Daoy (cell line): Measurements from ENCODE around the gene TRPC4. TPM values are rescaled to one million over a fixed set of nuclear protein-coding genes. Genes with fewer than 3 reads are reported as not detected.

Source experiments
- DNase-seq: peaks from one replicate; pipeline ENCODE4 v3.0.0-alpha.2; 2015; ENCODE audit warnings: low read depth
- total RNA-seq: library from RNA; depleted of rRNA; stranded (reverse); fragments of >200 nt; shearing (Covaris generic); gene quantifications from 2 replicates; pipeline ENCODE4 v1.2.3, GENCODE V29; 2014; rRNA removed

The TRPC4 gene
- 0.34 TPM in 1 of 2 replicates, not detected in the other for total RNA-seq

DNA sequence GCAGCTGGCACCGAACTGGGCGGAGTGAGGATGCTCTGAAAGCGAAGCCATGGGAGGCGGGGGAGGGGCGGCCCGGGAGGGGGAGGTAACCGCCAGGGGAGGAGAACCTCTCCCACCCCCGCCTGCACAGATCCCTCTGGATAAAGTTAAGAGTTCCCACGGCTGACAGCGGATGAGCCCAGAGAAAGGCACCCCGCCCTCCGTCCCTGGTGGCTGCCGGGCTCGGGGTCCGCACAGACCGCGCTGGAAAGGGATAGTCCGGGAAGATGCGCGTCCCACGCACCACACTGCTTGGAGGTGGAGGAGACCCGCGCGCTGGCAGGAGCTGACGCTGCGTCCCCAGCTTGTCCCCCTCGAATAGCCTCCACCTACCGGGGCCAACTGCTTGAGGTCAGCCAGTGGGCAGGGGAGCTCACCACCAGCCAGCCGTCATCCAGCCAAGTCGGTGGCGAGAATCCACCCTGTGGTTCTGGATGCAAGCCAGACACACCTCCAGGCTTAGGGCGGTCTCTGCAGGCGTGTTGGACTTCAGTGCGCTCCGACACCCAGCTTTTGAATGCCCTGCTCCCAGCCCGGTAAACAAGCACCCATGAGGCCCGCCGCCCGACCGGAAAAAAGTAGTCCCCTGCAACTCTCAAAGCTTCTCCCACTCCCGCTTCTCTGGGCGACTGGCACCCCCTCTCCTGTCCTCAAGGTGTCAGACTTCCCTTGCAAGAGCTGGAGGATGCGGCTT, at the start of gene TRPC4:
Gene TRPC4 (minus strand): TSS at position 17 of the 733 bp plus-strand sequence. CDS start 86,439 bp downstream, outside the sequence.
- peak; percentile 6 for DNase-seq

DNA sequence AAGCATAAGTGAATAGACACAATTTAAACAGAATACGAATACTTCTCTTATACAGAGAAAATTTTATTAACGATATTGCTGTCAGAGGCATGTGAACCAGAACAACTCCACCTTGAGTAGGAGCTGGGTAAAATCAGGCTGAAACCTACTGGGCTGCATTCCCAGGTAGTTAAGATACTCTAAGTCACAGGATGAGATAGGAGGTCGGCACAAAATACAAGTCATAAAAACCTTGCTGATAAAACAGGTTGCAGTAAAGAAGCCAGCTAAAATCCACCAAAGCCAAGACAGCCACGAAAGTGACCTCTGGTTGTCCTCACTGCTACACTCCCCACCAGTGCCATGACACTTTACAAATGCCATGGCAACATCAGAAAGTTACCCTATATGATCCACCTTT, 49.2 kb upstream of the TRPC4 start:
- DNase-seq: no peak

GRCh38 chr13:37918116-37918714, 48.6 kb upstream of the TRPC4 start:
- no peak for DNase-seq

DNA sequence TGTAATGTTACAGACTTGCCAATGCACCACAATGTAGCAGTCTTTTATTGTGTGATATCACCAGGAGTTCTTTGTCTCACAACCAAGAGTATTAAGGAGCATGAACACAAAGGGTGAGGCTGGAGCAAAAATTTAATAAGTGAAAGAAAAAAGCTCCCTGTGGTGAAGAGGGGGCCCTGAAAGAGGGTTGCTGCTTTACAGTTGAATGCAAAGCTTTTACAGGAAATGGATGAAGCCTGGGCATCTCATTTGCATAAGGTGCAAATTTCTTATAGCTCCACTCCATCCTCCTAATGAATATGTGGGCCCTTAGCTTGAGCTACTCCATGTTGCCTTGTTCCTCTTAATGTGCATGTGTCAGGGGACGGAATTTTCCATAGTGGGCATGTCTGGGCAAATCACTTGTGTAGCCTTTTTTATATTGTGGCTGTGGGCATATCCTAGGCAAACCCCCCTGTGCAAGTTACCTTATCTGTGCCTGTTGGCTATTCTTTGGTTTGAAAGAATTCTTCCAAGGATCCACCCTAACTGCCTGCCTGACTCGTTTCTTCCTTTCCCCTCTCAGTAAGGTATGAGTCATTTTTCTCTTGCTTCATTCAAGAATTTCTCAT, 45.3 kb upstream of the TRPC4 start:
- no peak for DNase-seq

- DNase-seq: no peak
Observed at GRCh38 chr13:37910790-37911189, 41.2 kb upstream of the TRPC4 start.

DNA sequence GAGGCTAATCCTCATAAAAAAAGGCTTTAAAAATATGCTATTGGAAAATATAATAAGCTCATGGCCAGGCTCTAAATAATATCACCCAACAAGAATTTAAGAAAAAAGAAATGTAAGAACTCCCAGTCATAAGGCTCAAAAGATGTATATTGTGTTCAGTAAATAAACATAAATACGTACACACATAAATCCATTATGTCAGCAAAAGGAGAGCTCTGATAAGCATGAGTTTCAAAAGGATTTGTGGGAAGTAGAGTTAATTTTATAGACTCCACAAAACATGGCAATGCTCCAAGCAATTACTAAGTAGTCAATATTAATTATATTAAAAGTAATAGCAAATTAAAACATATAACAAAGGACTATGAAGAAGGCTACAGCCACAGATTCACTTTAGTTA, 37.3 kb upstream of the TRPC4 start:
- no peak for DNase-seq

DNA sequence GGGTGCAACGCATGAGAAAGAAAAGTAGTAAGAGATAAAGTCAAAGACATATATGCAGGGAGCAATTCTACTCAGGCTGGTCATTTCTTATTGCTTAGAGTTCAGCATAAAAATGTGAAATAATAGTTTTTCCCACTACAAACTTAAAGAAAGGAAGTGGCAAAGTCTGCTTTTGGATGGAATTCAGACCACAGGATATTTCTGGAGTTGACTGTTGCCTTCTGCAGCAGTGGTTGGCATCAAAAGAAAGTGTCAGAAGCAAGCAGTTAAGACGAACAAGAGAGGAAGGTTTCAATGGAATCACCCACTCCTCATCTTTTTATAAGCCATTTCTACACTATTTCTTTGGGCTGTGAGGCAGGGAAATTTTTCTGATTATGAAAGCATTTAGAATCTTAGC, 36.2 kb upstream of the TRPC4 start:
- DNase-seq: no peak

GRCh38 chr13:37899753-37900152, 30.2 kb upstream of the TRPC4 start:
- no peak for DNase-seq

GRCh38 chr13:37893321-37893720, 23.7 kb upstream of the TRPC4 start:
- DNase-seq: no peak

GRCh38 chr13:37889820-37890219, 20.2 kb upstream of the TRPC4 start:
- DNase-seq: no peak

DNA sequence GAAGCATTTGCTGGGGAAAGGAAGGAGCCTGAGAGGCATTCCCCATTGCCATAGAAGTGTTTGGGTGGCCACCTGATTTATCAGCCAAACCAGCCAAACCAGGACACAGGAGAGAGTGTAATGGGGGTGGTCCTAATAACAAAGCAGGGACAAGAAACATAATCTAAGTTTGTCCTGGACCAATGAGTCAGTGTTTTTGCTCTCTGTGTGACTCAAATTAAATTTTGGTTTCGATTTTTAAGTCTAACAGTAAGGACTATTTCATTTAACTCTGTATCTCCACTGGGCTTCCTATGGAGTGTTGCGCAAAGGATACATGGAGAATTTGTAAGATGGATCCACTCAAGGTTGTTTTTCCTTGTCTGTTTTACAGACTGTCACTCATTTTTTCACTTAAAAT, 19.5 kb upstream of the TRPC4 start:
- DNase-seq: no peak

DNA sequence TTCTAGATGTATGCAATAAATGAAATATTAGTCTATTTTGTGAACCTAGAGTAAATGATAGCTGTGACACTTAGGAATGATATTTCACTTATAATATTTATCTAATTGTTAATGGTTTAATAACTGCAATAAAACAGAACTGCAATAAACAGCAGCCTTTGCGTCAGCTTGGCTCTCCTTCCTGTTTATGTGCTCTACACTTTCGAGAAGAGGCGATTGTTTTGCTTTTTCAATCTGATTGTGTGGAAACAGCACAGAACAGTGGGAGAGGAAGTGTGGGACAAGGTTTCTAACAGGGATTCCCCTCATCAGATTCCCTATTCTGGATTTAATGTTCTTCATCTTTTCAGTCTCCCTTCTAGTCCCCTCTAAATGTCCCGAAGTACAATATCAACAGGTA, 17.3 kb upstream of the TRPC4 start:
- DNase-seq: no peak

DNA sequence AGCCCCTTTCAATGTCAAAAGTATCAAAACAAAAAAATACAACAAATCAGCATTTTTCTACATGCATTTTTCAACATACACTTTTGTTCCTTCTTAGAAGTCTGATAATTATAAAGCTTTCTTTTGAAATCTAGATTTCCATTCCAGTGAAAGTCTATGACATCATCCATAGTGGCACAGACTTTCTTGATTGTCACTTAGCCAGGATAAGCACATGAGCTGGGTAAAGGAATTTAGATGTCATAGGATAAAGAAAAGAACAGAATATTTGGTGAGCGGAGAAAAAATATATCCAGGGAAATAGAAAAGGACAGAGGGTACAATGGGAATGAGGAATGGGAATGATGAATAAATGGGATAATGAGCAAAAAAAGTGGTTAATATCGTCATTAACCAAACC, 15.1 kb upstream of the TRPC4 start:
- no peak for DNase-seq

- no peak for DNase-seq
Observed at GRCh38 chr13:37884026-37884425, 14.5 kb upstream of the TRPC4 start.

DNA sequence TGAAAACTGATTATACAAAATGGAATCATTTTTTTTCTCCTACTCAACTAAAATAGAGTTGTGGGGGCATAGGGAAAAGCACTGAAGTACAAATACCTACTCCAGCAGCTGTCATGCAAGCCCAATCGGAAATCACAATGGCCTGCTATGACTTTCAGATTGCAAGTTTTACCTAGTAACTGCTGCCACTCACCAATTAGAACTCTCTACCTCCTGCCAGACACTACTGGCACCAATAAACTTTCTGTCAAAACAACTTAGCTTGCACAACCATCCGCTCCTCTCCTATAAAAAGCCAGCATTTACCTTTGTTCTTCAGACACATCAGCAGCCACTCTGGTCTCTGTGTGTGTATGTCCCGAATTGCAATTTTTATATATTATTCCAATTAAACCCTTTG, 9.3 kb upstream of the TRPC4 start:
- DNase-seq: no peak

- no peak for DNase-seq
Observed at GRCh38 chr13:37878496-37878895, 8.9 kb upstream of the TRPC4 start.

GRCh38 chr13:37870895-37871550, 1.5 kb upstream of the TRPC4 start:
- DNase-seq: no peak

- no peak for DNase-seq
Observed at GRCh38 chr13:37870489-37870845, 895 bp upstream of the TRPC4 start.

- no peak for DNase-seq
Observed at GRCh38 chr13:37869506-37869755, 141 bp downstream of the TRPC4 start.

DNA sequence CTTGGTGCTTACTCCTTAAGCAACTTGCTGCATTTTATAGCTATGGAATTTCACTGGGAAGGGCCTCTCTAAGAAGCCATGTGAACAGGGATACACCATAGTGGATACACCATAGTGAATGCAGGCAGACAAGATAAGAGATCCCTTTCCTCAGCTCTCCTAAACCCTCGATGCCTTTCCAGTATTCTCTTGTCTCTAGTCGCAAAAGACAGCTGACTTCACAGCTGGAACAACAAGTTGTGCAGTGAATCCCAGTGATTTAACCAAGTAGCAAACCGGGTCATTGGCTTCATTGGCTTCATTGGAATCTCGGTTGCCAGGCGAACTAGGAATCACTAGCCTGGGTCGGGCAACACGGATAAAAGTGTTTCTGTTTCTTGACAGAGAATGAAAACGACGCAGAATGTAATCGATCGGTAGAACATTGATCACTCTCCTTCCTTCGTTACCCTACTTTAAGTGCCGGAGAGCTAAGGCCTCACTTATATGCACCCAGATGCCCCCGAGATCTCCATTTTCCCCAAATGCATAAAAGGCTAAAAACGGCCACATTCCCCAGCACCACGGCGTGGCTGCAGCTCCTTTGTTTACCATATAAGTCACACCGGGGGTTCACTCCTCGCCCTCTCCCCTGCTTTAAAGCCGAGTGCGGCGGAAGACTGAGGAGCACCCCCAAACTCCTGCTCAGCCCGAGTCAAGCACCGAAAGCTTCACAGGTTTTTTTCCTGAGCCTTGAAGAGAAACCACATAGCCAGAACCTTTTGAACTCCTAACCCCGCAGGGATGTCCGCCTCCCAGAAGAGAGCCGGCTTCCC, 674 bp downstream of the TRPC4 start:
- DNase-seq: no peak

GRCh38 chr13:37863708-37864107, 5.9 kb downstream of the TRPC4 start:
- no peak for DNase-seq

DNA sequence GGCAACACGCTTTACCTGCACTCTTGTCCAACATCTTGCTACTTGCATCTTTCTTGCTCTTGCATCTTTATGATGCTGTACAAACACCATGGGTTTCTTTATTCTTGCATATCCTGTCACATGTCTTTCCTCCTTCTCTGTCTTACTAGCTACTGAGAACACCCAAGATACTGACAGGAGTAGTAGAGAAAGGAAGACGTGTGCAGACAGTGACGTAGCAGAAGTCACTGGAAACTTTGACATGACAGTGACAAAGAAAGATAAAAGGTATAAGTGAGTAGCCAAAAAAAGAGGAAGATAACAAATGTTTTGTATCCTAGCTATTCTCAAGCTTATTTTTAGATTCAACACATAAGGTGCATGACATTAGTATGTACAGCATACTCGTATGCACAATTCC, 34.2 kb downstream of the TRPC4 start:
- DNase-seq: no peak
